K562 (cell line): Measurements from ENCODE around the gene FEV. TPM values are rescaled to one million over a fixed set of nuclear protein-coding genes. Genes with fewer than 3 reads are reported as not detected.

Source experiments
- microRNA counts: library from miRNA; unstranded; fragments of <30 nt; microRNA quantifications from one replicate; lab custom pipeline; 2016
- microRNA-seq: library from miRNA; unstranded; fragments of <30 nt; microRNA quantifications from one replicate; pipeline ENCODE4, GENCODE V29; 2018; ENCODE audit warnings: borderline microRNAs expressed
- polyA plus RNA-seq, 8 experiments: library from polyadenylated mRNA; depleted of rRNA in 4 of 8; stranded (reverse) in 5 of 8; unstranded in 3 of 8; fragments of >200 nt; fragmentation: Nextera tagmentation in 2 of 8; fragmentation: Illumina TruSeq in 1 of 8; extraction: Ambion mirVana in 2 of 8; extraction: Trizol in 1 of 8; gene quantifications; 2 replicates each; pipeline versions ENCODE4 v1.2.1 to v1.2.3, GENCODE V29; 2011 to 2014; ENCODE audit warnings: inconsistent platforms in 1 of 8, missing spikeins in 1 of 8
- small RNA-seq: library from RNA; depleted of rRNA; stranded (forward); fragments of <200 nt; gene quantifications from one replicate; pipeline ENCODE3, GENCODE V24; 2014
- total RNA-seq, 7 experiments: library from RNA; depleted of rRNA in 6 of 7; stranded (reverse); fragments of >200 nt in 6 of 7; fragmentation: Illumina TruSeq in 2 of 7; extraction: Trizol in 2 of 7; gene quantifications; 2 replicates each; pipeline versions ENCODE4 v1.2.1 to v1.2.3, GENCODE V29; 2011 to 2021; ENCODE audit warnings: low replicate concordance in 1 of 7

FEV gene
- total and polyA plus RNA-seq, 9 of the 15 experiments (the other 6 are each of a cell fraction or from before 2014, with no cell fraction given), result 0.08 to 1.6 (median 0.62) TPM; not detected in 1

MicroRNAs encoded within 50 kb of the gene (microRNA counts, 767-probe panel; counts per million panel counts)
- microRNA hsa-miR-375 (lab: Ali Mortazavi, UCI), result 1,344 counts per million, percentile 32 among the panel's probes with 10 or more counts

Small RNA genes lying within 50 kb of the gene (microRNA-seq; reads per million reads assigned to microRNA genes)
- 21.6 reads per million, percentile 66 among the genes with 10 or more reads in this experiment for gene MIR375

Small RNA genes lying within 50 kb of the gene (small RNA-seq; reads per million reads assigned to genes)
- 6.9 reads per million, percentile 94 among the genes with 10 or more reads in this experiment for gene MIR375

Other genes starting within 250 kb of the FEV start
Only the 7 nearest of the 16 such genes appear.
- gene PRKAG3, start 153.4 kb downstream of the FEV start, total RNA-seq (2014; rRNA removed), result not detected in 2 replicates
- not detected in 2 replicates for gene PRKAG3, start 153.4 kb downstream of the FEV start, total RNA-seq (2014; rRNA removed; fragmentation: Illumina TruSeq; extraction: Trizol)
- not detected in 2 replicates for gene PRKAG3, start 153.4 kb downstream of the FEV start, total RNA-seq (2015; rRNA removed; fragmentation: Illumina TruSeq; extraction: Trizol)
- not detected in 2 replicates for gene PRKAG3, start 153.4 kb downstream of the FEV start, total RNA-seq (2021)
- gene PRKAG3, start 153.4 kb downstream of the FEV start, polyA plus RNA-seq (2011; rRNA removed), result not detected in 2 replicates
- gene PRKAG3, start 153.4 kb downstream of the FEV start, polyA plus RNA-seq (2014; fragmentation: Illumina TruSeq; extraction: Trizol), result not detected in 2 replicates
- not detected for gene PRKAG3, start 153.4 kb downstream of the FEV start, polyA plus RNA-seq (2014; fragmentation: Nextera tagmentation; extraction: Ambion mirVana)
- not detected in 2 replicates for gene PRKAG3, start 153.4 kb downstream of the FEV start, polyA plus RNA-seq (2014; rRNA removed)
- gene WNT6, start 125.4 kb downstream of the FEV start, total RNA-seq (2014; rRNA removed), result not detected in 2 replicates
- gene WNT6, start 125.4 kb downstream of the FEV start, total RNA-seq (2014; rRNA removed; fragmentation: Illumina TruSeq; extraction: Trizol), result not detected in 2 replicates
- not detected in 2 replicates for gene WNT6, start 125.4 kb downstream of the FEV start, total RNA-seq (2015; rRNA removed; fragmentation: Illumina TruSeq; extraction: Trizol)
- gene WNT6, start 125.4 kb downstream of the FEV start, total RNA-seq (2021), result not detected in 2 replicates
- gene WNT6, start 125.4 kb downstream of the FEV start, polyA plus RNA-seq (2011; rRNA removed), result not detected in 2 replicates
- not detected in 2 replicates for gene WNT6, start 125.4 kb downstream of the FEV start, polyA plus RNA-seq (2014; fragmentation: Illumina TruSeq; extraction: Trizol)
- not detected for gene WNT6, start 125.4 kb downstream of the FEV start, polyA plus RNA-seq (2014; fragmentation: Nextera tagmentation; extraction: Ambion mirVana)
- gene WNT6, start 125.4 kb downstream of the FEV start, polyA plus RNA-seq (2014; rRNA removed), result not detected in 2 replicates
- gene WNT10A, start 104.3 kb downstream of the FEV start, total RNA-seq (2014; rRNA removed), result not detected in 2 replicates
- not detected in 2 replicates for gene WNT10A, start 104.3 kb downstream of the FEV start, total RNA-seq (2014; rRNA removed; fragmentation: Illumina TruSeq; extraction: Trizol)
- gene WNT10A, start 104.3 kb downstream of the FEV start, total RNA-seq (2015; rRNA removed; fragmentation: Illumina TruSeq; extraction: Trizol), result not detected in 2 replicates
- gene WNT10A, start 104.3 kb downstream of the FEV start, total RNA-seq (2021), result not detected in 2 replicates
- gene WNT10A, start 104.3 kb downstream of the FEV start, polyA plus RNA-seq (2011; rRNA removed), result not detected in 2 replicates
- not detected in 2 replicates for gene WNT10A, start 104.3 kb downstream of the FEV start, polyA plus RNA-seq (2014; fragmentation: Illumina TruSeq; extraction: Trizol)
- gene WNT10A, start 104.3 kb downstream of the FEV start, polyA plus RNA-seq (2014; fragmentation: Nextera tagmentation; extraction: Ambion mirVana), result not detected
- not detected in 2 replicates for gene WNT10A, start 104.3 kb downstream of the FEV start, polyA plus RNA-seq (2014; rRNA removed)
- gene CDK5R2, start 25.5 kb downstream of the FEV start, total RNA-seq (2014; rRNA removed), result not detected in 2 replicates
- gene CDK5R2, start 25.5 kb downstream of the FEV start, total RNA-seq (2014; rRNA removed; fragmentation: Illumina TruSeq; extraction: Trizol), result not detected in 2 replicates
- gene CDK5R2, start 25.5 kb downstream of the FEV start, total RNA-seq (2015; rRNA removed; fragmentation: Illumina TruSeq; extraction: Trizol), result not detected in 2 replicates
- 0.09 TPM in 1 of 2 replicates, not detected in the other for gene CDK5R2, start 25.5 kb downstream of the FEV start, total RNA-seq (2021)
- gene CDK5R2, start 25.5 kb downstream of the FEV start, polyA plus RNA-seq (2011; rRNA removed), result not detected in 2 replicates
- gene CDK5R2, start 25.5 kb downstream of the FEV start, polyA plus RNA-seq (2014; fragmentation: Illumina TruSeq; extraction: Trizol), result not detected in 2 replicates
- gene CDK5R2, start 25.5 kb downstream of the FEV start, polyA plus RNA-seq (2014; fragmentation: Nextera tagmentation; extraction: Ambion mirVana), result not detected
- not detected in 2 replicates for gene CDK5R2, start 25.5 kb downstream of the FEV start, polyA plus RNA-seq (2014; rRNA removed)
- gene CRYBA2, start 8.2 kb upstream of the FEV start, total RNA-seq (2014; rRNA removed), result 0.73 TPM in 1 of 2 replicates, not detected in the other
- not detected in 2 replicates for gene CRYBA2, start 8.2 kb upstream of the FEV start, total RNA-seq (2014; rRNA removed; fragmentation: Illumina TruSeq; extraction: Trizol)
- gene CRYBA2, start 8.2 kb upstream of the FEV start, total RNA-seq (2015; rRNA removed; fragmentation: Illumina TruSeq; extraction: Trizol), result 0.72 and 0.75 TPM in 2 replicates
- gene CRYBA2, start 8.2 kb upstream of the FEV start, total RNA-seq (2021), result 0.51 and 0.81 TPM in 2 replicates
- gene CRYBA2, start 8.2 kb upstream of the FEV start, polyA plus RNA-seq (2011; rRNA removed), result 0.23 and 1.8 TPM in 2 replicates
- gene CRYBA2, start 8.2 kb upstream of the FEV start, polyA plus RNA-seq (2014; fragmentation: Illumina TruSeq; extraction: Trizol), result not detected in 2 replicates
- gene CRYBA2, start 8.2 kb upstream of the FEV start, polyA plus RNA-seq (2014; fragmentation: Nextera tagmentation; extraction: Ambion mirVana), result under 1 TPM in 1 of 2 experiments, not detected in 1; 0.11 TPM
- not detected in 2 replicates for gene CRYBA2, start 8.2 kb upstream of the FEV start, polyA plus RNA-seq (2014; rRNA removed)
- not detected in 2 replicates for gene CFAP65, start 56.3 kb upstream of the FEV start, total RNA-seq (2014; rRNA removed)
- gene CFAP65, start 56.3 kb upstream of the FEV start, total RNA-seq (2014; rRNA removed; fragmentation: Illumina TruSeq; extraction: Trizol), result not detected in 2 replicates
- gene CFAP65, start 56.3 kb upstream of the FEV start, total RNA-seq (2015; rRNA removed; fragmentation: Illumina TruSeq; extraction: Trizol), result not detected in 2 replicates
- gene CFAP65, start 56.3 kb upstream of the FEV start, total RNA-seq (2021), result not detected in 2 replicates
- gene CFAP65, start 56.3 kb upstream of the FEV start, polyA plus RNA-seq (2011; rRNA removed), result not detected in 2 replicates
- not detected in 2 replicates for gene CFAP65, start 56.3 kb upstream of the FEV start, polyA plus RNA-seq (2014; fragmentation: Illumina TruSeq; extraction: Trizol)
- gene CFAP65, start 56.3 kb upstream of the FEV start, polyA plus RNA-seq (2014; fragmentation: Nextera tagmentation; extraction: Ambion mirVana), result not detected
- not detected in 2 replicates for gene CFAP65, start 56.3 kb upstream of the FEV start, polyA plus RNA-seq (2014; rRNA removed)
- not detected in 2 replicates for gene IHH, start 75.7 kb upstream of the FEV start, total RNA-seq (2014; rRNA removed)
- gene IHH, start 75.7 kb upstream of the FEV start, total RNA-seq (2014; rRNA removed; fragmentation: Illumina TruSeq; extraction: Trizol), result not detected in 2 replicates
- not detected in 2 replicates for gene IHH, start 75.7 kb upstream of the FEV start, total RNA-seq (2015; rRNA removed; fragmentation: Illumina TruSeq; extraction: Trizol)
- gene IHH, start 75.7 kb upstream of the FEV start, total RNA-seq (2021), result 0.07 TPM in 1 of 2 replicates, not detected in the other
- not detected in 2 replicates for gene IHH, start 75.7 kb upstream of the FEV start, polyA plus RNA-seq (2011; rRNA removed)
- gene IHH, start 75.7 kb upstream of the FEV start, polyA plus RNA-seq (2014; fragmentation: Illumina TruSeq; extraction: Trizol), result not detected in 2 replicates
- gene IHH, start 75.7 kb upstream of the FEV start, polyA plus RNA-seq (2014; fragmentation: Nextera tagmentation; extraction: Ambion mirVana), result not detected
- gene IHH, start 75.7 kb upstream of the FEV start, polyA plus RNA-seq (2014; rRNA removed), result not detected in 2 replicates